HCT116 (cell line): ENCODE results near the gene CAMK1D. TPM values are rescaled to one million over a fixed set of nuclear protein-coding genes. Genes with fewer than 3 reads are reported as not detected.

ENCODE experiments used
- ATAC-seq: fragments of 200-7000 bp; cut with Tn5 transposase; 2 replicates; pipeline ENCODE4 v1.9.1; 2020; ENCODE audit warnings: mild to moderate bottlenecking, moderate library complexity
- BruUV-seq: library from RNA; stranded (reverse); fragments of 400-500 nt; replicated peaks from 2 replicates; lab custom pipeline; 2021; lab: Mats Ljungman, UMichigan
- CTCF ChIA-PET: fragments of 300-600 bp; sonication (Branson Sonifier 250); formaldehyde crosslinking; loops from one replicate; lab custom pipeline; 2021; ENCODE audit warnings: antibody characterized with exemption; lab: Charles Lee
- POLR2A ChIA-PET: fragments of 300-600, 350-600 bp; sonication (Branson Sonifier 250); formaldehyde crosslinking; loops from one replicate; lab custom pipeline; 2021; ENCODE audit warnings: antibody characterized with exemption; lab: Charles Lee
- RAD21 ChIA-PET, 2 experiments: fragments of 300-600 bp; sonication (Branson Sonifier 250); formaldehyde crosslinking; loops; one replicate each; lab custom pipeline; 2023; ENCODE audit warnings: low total read pairs in 2 of 2; ENCODE audit not compliant: uncharacterized antibody in 2 of 2, unreplicated experiment in 2 of 2, low non-redundant PET in 1 of 2; lab: Charles Lee
- DNase-seq: peaks from one replicate; pipeline ENCODE4 v3.0.0-alpha.2; 2010; ENCODE audit warnings: low read depth, low spot score
- H2AFZ ChIP-seq: fragments of 200-600 bp; shearing (Covaris generic), sonication (generic); 2 replicates; pipeline ENCODE4 v1.6.1; 2017; ENCODE audit warnings: low read depth, mixed run types, mixed read lengths, antibody characterized with exemption, low read length; ENCODE audit not compliant: poor library complexity, severe bottlenecking
- H3K27ac ChIP-seq: 2 replicates; pipeline ENCODE4 v1.5.1; 2012; ENCODE audit warnings: low read depth, low read length
- H3K27me3 ChIP-seq: fragments of 200-600 bp; sonication (generic); 2 replicates; pipeline ENCODE4 v1.6.1; 2016; ENCODE audit warnings: mixed run types, low read length, mixed read lengths; ENCODE audit not compliant: insufficient read depth
- H3K36me3 ChIP-seq, 2 experiments: fragments of 200-500 bp in 1 of 2; fragments of 200-600 bp in 1 of 2; sonication (Bioruptor generic) in 1 of 2; sonication (generic) in 1 of 2; 2 replicates each; pipeline versions ENCODE4 v1.5.1 to v1.6.1; 2014 to 2016; ENCODE audit warnings: low read length in 2 of 2, inconsistent platforms in 1 of 2, mixed read lengths in 1 of 2, mixed run types in 1 of 2; ENCODE audit not compliant: insufficient read depth in 2 of 2, control insufficient read depth in 1 of 2
- H3K4me1 ChIP-seq, 2 experiments: fragments of 200-600 bp in 1 of 2; sonication (generic) in 1 of 2; 2 replicates each; pipeline versions ENCODE4 v1.5.1 to v1.6.1; 2012 to 2017; ENCODE audit warnings: low read length in 2 of 2, inconsistent platforms in 1 of 2, mild to moderate bottlenecking in 1 of 2, mixed read lengths in 1 of 2, mixed run types in 1 of 2, moderate library complexity in 1 of 2; ENCODE audit not compliant: insufficient read depth in 2 of 2, control insufficient read depth in 1 of 2
- H3K4me2 ChIP-seq: fragments of 200-600 bp; sonication (generic); 2 replicates; pipeline ENCODE4 v1.6.1; 2017; ENCODE audit warnings: mixed run types, low read length, mixed read lengths
- H3K4me3 ChIP-seq, 2 experiments: fragments of 200-600 bp in 1 of 2; sonication (generic) in 1 of 2; replicated peaks in 1 of 2; 2 replicates each; pipeline ENCODE4 v1.5.1; 2011 to 2016; ENCODE audit warnings: low read length in 2 of 2, control low read depth in 1 of 2, low read depth in 1 of 2, mild to moderate bottlenecking in 1 of 2, mixed read lengths in 1 of 2, mixed run types in 1 of 2
- H3K79me2 ChIP-seq: fragments of 200-600 bp; sonication (generic); 2 replicates; pipeline ENCODE4 v1.6.1; 2017; ENCODE audit warnings: mild to moderate bottlenecking, mixed run types, low read length, moderate library complexity, mixed read lengths; ENCODE audit not compliant: insufficient read depth
- H3K9ac ChIP-seq: fragments of 200-600 bp; sonication (generic); 2 replicates; pipeline ENCODE4 v1.6.1; 2016; ENCODE audit warnings: low read length, mixed read lengths
- H3K9me2 ChIP-seq: fragments of 200-600 bp; sonication (generic), shearing (Covaris generic); 2 replicates; pipeline ENCODE4 v1.6.1; 2017; ENCODE audit warnings: mixed run types, mild to moderate bottlenecking, moderate library complexity; ENCODE audit not compliant: insufficient read depth
- H3K9me3 ChIP-seq, 2 experiments: fragments of 200-500 bp in 1 of 2; fragments of 200-600 bp in 1 of 2; sonication (Bioruptor generic) in 1 of 2; sonication (generic) in 1 of 2; 2 replicates each; pipeline ENCODE4 v1.6.1; 2014 to 2017; ENCODE audit warnings: low read length in 2 of 2, mixed read lengths in 2 of 2, inconsistent platforms in 1 of 2, low read depth in 1 of 2, mild to moderate bottlenecking in 1 of 2, mixed run types in 1 of 2, moderate library complexity in 1 of 2; ENCODE audit not compliant: control insufficient read depth in 1 of 2, insufficient read depth in 1 of 2
- H4K20me1 ChIP-seq: fragments of 200-600 bp; sonication (generic), shearing (Covaris generic); 2 replicates; pipeline ENCODE4 v1.6.1; 2017; ENCODE audit warnings: mixed run types, mild to moderate bottlenecking, moderate library complexity; ENCODE audit not compliant: insufficient read depth
- CBX3 ChIP-seq: IDR thresholded peaks from 2 replicates; pipeline ENCODE4 v1.6.1; 2012; ENCODE audit warnings: low read depth
- EGR1 ChIP-seq: IDR thresholded peaks from 2 replicates; pipeline ENCODE4 v1.6.1; 2012; ENCODE audit warnings: low read depth
- FOSL1 ChIP-seq: IDR thresholded peaks from 2 replicates; pipeline ENCODE4 v1.6.1; 2012; ENCODE audit warnings: low read depth
- JUND ChIP-seq: IDR thresholded peaks from 2 replicates; pipeline ENCODE4 v1.6.1; 2012
- POLR2A ChIP-seq: IDR thresholded peaks from 2 replicates; pipeline ENCODE4 v1.7.0; 2011; ENCODE audit warnings: borderline replicate concordance; ENCODE audit not compliant: insufficient read depth, insufficient read length; ENCODE audit errors: extremely low read depth
- POLR2AphosphoS5 ChIP-seq: IDR thresholded peaks from 2 replicates; pipeline ENCODE4 v1.6.1; 2011; ENCODE audit warnings: mild to moderate bottlenecking, low read depth, low read length, moderate library complexity
- RAD21 ChIP-seq: IDR thresholded peaks from 2 replicates; pipeline ENCODE4 v1.6.1; 2012; ENCODE audit warnings: low read depth, mild to moderate bottlenecking
- SRF ChIP-seq: IDR thresholded peaks from 2 replicates; pipeline ENCODE4 v1.6.1; 2012; ENCODE audit warnings: low read depth
- TCF7L2 ChIP-seq: IDR thresholded peaks from 2 replicates; pipeline ENCODE4 v1.7.0; 2011; ENCODE audit warnings: borderline replicate concordance, inconsistent platforms; ENCODE audit not compliant: insufficient read depth, insufficient read length; ENCODE audit errors: extremely low read depth
- YY1 ChIP-seq: IDR thresholded peaks from 2 replicates; pipeline ENCODE4 v1.6.1; 2011; ENCODE audit warnings: low read length, low read depth, moderate library complexity, mild to moderate bottlenecking; ENCODE audit not compliant: insufficient replicate concordance; ENCODE audit errors: extremely low read depth
- ZNF274 ChIP-seq: fragments of 200-500 bp; sonication (Bioruptor generic); IDR thresholded peaks from 2 replicates; pipeline ENCODE4 v1.6.1; 2014; ENCODE audit warnings: mild to moderate bottlenecking, low read depth, low read length, inconsistent platforms
- intact Hi-C: fragments of 100-400 bp; cut with micrococcal nuclease; formaldehyde crosslinking; loops from 2 replicates; pipeline ENCODE4 v1.10.0; 2022
- total RNA-seq: library from RNA; stranded (reverse); gene quantifications from one replicate; pipeline ENCODE4 v1.2.1, GENCODE V29; 2021; ENCODE audit not compliant: unreplicated experiment

Gene CAMK1D
- total RNA-seq, 1 experiment from 2014 or later: 9.6 TPM

GRCh38 chr10:12617191-12618175 is 268.1 kb downstream of the CAMK1D start:
- Histone ChIP-seq H3K4me1 (0 out of 4 replicates have a peak, but pooled peaks cover 0 to 3% of the 10 kb centered on the region in 2 experiments), H3K36me3 (no peaks in the 10 kb centered on the region), H4K20me1 (no peaks in the 10 kb centered on the region), H3K4me3 (no peak overlapping the region), H3K9ac (no peak overlapping the region), H3K9me3 (no peaks in the 10 kb centered on the region), H3K79me2 (no peaks in the 10 kb centered on the region), H3K27ac (no peak overlapping the region), H2AFZ (no peak overlapping the region), H3K27me3 (no peaks in the 10 kb centered on the region)
- no peak for ATAC-seq
- CTCF ChIA-PET: no interaction called here
- POLR2A ChIA-PET: no interaction called here
- intact Hi-C loops: no loop called here
- TF ChIP-seq JUND (no peak), EGR1 (no peak), FOSL1 (no peak), RAD21 (no peak), ZNF274 (no peak), POLR2AphosphoS5 (no peak), YY1 (no peak)
- TF ChIP-seq, all 23 proteins: peak for 0
- RAD21 ChIA-PET: no interaction called here
- no peaks in the 10 kb centered on the region for H3K9me2 ChIP-seq
- BruUV-seq: no TSS peak
- no peak overlapping the region for H3K4me2 ChIP-seq
- no peak for DNase-seq

- Histone ChIP-seq H3K79me2 (no peaks in the 10 kb centered on the region), H3K4me3 (no peak overlapping the region), H3K9ac (no peak overlapping the region), H3K27ac (no peak overlapping the region), H3K27me3 (no peaks in the 10 kb centered on the region), H2AFZ (no peak overlapping the region), H4K20me1 (no peaks in the 10 kb centered on the region), H3K36me3 (no peaks in the 10 kb centered on the region), H3K4me2 (no peak overlapping the region), H3K9me3 (no peaks in the 10 kb centered on the region), H3K4me1 (0 out of 4 replicates have a peak, but pooled peaks cover 0 to 3% of the 10 kb centered on the region in 2 experiments), H3K9me2 (no peaks in the 10 kb centered on the region)
- no TSS peak for BruUV-seq
- intact Hi-C loops: no loop called here
- RAD21 ChIA-PET: no interaction called here
- POLR2A ChIA-PET: no interaction called here
- CTCF ChIA-PET: no interaction called here
- no peak for TF ChIP-seq JUND
- TF ChIP-seq CBX3: no peak
- no peak for TF ChIP-seq POLR2A
- TF ChIP-seq YY1: no peak
- TF ChIP-seq TCF7L2: no peak
- no peak for TF ChIP-seq SRF
- ATAC-seq (no peak), DNase-seq (no peak)
These were observed 272.7 kb downstream of the CAMK1D start for GRCh38 chr10:12622016-12622415.
